Endodermal cell (in vitro differentiated cells): Measurements from ENCODE around the gene NTN4. TPM values are rescaled to one million over a fixed set of nuclear protein-coding genes. Genes with fewer than 3 reads are reported as not detected.
A peak's percentile ranks its signal among the peaks of the same experiment; 100 is the strongest.

Experiments
- DNase-seq: peaks from one replicate; pipeline ENCODE4 v3.0.0-alpha.2; 2017
- H3K27ac ChIP-seq: 2 replicates; pipeline ENCODE4 v1.5.1; 2013; ENCODE audit warnings: mild to moderate bottlenecking, low read depth, low read length, moderate library complexity
- H3K27me3 ChIP-seq: 2 replicates; pipeline ENCODE4 v1.6.1; 2013; ENCODE audit warnings: mild to moderate bottlenecking, low read length, moderate library complexity; ENCODE audit not compliant: insufficient read depth, control insufficient read depth, poor library complexity, severe bottlenecking
- H3K36me3 ChIP-seq: 2 replicates; pipeline ENCODE4 v1.7.0; 2013; ENCODE audit warnings: mild to moderate bottlenecking, low read length, moderate library complexity; ENCODE audit not compliant: control insufficient read depth, insufficient read depth
- H3K4me1 ChIP-seq: one replicate; pipeline ENCODE4 v1.7.0; 2013; ENCODE audit warnings: low read length; ENCODE audit not compliant: control insufficient read depth, insufficient read depth
- H3K4me3 ChIP-seq: 2 replicates; pipeline ENCODE4 v1.5.1; 2013; ENCODE audit warnings: mild to moderate bottlenecking, low read length, moderate library complexity
- H3K9ac ChIP-seq: 2 replicates; pipeline ENCODE4 v1.6.1; 2013; ENCODE audit warnings: mild to moderate bottlenecking, low read length, moderate library complexity; ENCODE audit not compliant: poor library complexity, severe bottlenecking; ENCODE audit errors: extremely low read depth
- H3K9me3 ChIP-seq: 2 replicates; pipeline ENCODE4 v1.6.1; 2013; ENCODE audit warnings: mild to moderate bottlenecking, low read length, moderate library complexity; ENCODE audit not compliant: control insufficient read depth
- H3K27ac Mint-ChIP-seq: 2 replicates; pipeline ENCODE4 v1.8.0; 2020; ENCODE audit warnings: mixed read lengths
- H3K27me3 Mint-ChIP-seq: 2 replicates; pipeline ENCODE4 v1.8.0; 2021; ENCODE audit warnings: mild to moderate bottlenecking, mixed read lengths; ENCODE audit not compliant: insufficient read depth
- H3K36me3 Mint-ChIP-seq: 2 replicates; pipeline ENCODE4 v1.8.0; 2020; ENCODE audit warnings: low read depth, mixed read lengths
- H3K4me1 Mint-ChIP-seq: 2 replicates; pipeline ENCODE4 v1.8.0; 2020; ENCODE audit warnings: mixed read lengths
- H3K4me3 Mint-ChIP-seq: 2 replicates; pipeline ENCODE4 v1.8.0; 2020; ENCODE audit warnings: mild to moderate bottlenecking, moderate library complexity, mixed read lengths
- H3K9me3 Mint-ChIP-seq: 2 replicates; pipeline ENCODE4 v1.8.0; 2020; ENCODE audit warnings: mild to moderate bottlenecking, mixed read lengths
- whole genome bisulfite sequencing, 2 experiments: methylation state at CpG; one replicate each; pipeline versions ENCODE4 v1.1.5 to v1.1.7; 2013; ENCODE audit warnings: missing lambda C conversion rate in 2 of 2, mixed read lengths in 1 of 2; ENCODE audit not compliant: insufficient coverage in 1 of 2, insufficient read length in 1 of 2; 5-methylcytosine and 5-hydroxymethylcytosine counted together
- total RNA-seq, 2 donors: library from RNA; stranded (reverse); fragmentation: NEBNext Ultra II Directional in 1 of 2; extraction: Animal tissue kit (Norgen Biotek cat#: 25700) in 1 of 2; gene quantifications; 2 replicates in 1 of 2; 3 replicates in 1 of 2; pipeline ENCODE4 v1.2.1, GENCODE V29; 2021
- TF ChIP-seq, protein P1 (sequence below): fragments of 200-600 bp; sonication (generic); conservative IDR thresholded peaks from 2 replicates; pipeline ENCODE4 v1.5.0; 2021; ENCODE audit warnings: antibody characterized with exemption, mild to moderate bottlenecking

Gene NTN4
- total RNA-seq, 2 donors from 2014 or later: 57.4 to 58.2 TPM

DNA sequence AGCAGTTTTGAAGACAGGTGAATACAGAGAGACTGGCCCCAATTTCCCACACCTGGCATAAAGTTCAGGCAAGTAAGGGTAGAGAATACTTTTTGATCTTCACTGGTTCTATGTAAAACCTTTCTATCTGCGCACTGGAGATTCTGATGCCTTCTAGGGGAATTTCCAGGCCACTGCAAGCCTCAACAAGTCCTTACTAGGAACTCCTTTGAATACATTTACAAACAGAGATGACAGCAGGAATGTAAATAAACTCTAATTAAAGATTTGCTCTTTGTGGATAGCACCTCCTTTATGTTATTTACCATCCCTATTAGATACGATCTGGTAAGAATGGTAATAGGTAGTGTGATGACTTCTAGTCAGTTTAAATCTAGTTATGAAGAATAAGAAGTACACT is 69.2 kb downstream of the NTN4 start:
- DNase-seq: no peak
- H3K27ac ChIP-seq: no peak overlapping the region
- Mint-ChIP-seq H3K27ac (peak overlapping the region; percentile 59), H3K36me3 (peaks cover 64% of the 10 kb centered on the region), H3K4me1 (peaks cover 55% of the 10 kb centered on the region), H3K4me3 (no peak overlapping the region), H3K27me3 (no peaks in the 10 kb centered on the region), H3K9me3 (peaks cover 4% of the 10 kb centered on the region)
- H3K9ac ChIP-seq: no peak overlapping the region
- no peaks in the 10 kb centered on the region for H3K27me3 ChIP-seq
- TF ChIP-seq, protein P1, sequence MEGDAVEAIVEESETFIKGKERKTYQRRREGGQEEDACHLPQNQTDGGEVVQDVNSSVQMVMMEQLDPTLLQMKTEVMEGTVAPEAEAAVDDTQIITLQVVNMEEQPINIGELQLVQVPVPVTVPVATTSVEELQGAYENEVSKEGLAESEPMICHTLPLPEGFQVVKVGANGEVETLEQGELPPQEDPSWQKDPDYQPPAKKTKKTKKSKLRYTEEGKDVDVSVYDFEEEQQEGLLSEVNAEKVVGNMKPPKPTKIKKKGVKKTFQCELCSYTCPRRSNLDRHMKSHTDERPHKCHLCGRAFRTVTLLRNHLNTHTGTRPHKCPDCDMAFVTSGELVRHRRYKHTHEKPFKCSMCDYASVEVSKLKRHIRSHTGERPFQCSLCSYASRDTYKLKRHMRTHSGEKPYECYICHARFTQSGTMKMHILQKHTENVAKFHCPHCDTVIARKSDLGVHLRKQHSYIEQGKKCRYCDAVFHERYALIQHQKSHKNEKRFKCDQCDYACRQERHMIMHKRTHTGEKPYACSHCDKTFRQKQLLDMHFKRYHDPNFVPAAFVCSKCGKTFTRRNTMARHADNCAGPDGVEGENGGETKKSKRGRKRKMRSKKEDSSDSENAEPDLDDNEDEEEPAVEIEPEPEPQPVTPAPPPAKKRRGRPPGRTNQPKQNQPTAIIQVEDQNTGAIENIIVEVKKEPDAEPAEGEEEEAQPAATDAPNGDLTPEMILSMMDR: peak; percentile 69
- WGBS, 2 experiments: 83 to 89% methylated on average over 1 to 2 of the region's 2 CpGs
- H3K4me3 ChIP-seq: no peak overlapping the region
- peaks cover 4% of the 10 kb centered on the region for H3K9me3 ChIP-seq
- H3K36me3 ChIP-seq: peaks cover 87% of the 10 kb centered on the region
- peaks cover 12% of the 10 kb centered on the region for H3K4me1 ChIP-seq

DNA sequence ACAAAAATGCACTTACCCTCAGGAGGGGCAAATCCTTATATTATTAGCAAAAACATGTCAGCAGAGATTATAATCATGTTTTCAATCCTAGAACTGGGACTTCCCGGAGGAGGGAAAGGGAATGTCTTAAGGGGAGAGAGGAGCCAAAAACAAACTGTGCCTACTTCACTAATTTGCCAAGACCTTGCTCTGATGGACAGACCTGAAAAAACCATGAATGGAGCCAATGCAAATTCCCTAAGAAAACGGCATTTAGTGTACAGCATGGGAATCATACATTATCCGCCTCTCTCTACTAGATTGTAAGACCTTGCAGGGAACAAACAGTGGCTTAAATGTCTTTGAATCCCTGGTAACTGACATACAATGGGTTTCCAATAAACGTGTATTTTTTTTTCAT is 70.4 kb downstream of the NTN4 start:
- peaks cover 57% of the 10 kb centered on the region for H3K4me1 Mint-ChIP-seq
- H3K9me3 Mint-ChIP-seq: no peaks in the 10 kb centered on the region
- H3K4me3 Mint-ChIP-seq: no peak overlapping the region
- Histone ChIP-seq H3K4me1 (peaks cover 12% of the 10 kb centered on the region), H3K27ac (no peak overlapping the region), H3K36me3 (peaks cover 86% of the 10 kb centered on the region), H3K4me3 (no peak overlapping the region), H3K27me3 (no peaks in the 10 kb centered on the region), H3K9me3 (no peaks in the 10 kb centered on the region), H3K9ac (no peak overlapping the region)
- H3K27ac Mint-ChIP-seq: no peak overlapping the region
- 94 to 100% methylated on average over 3 to 4 of the region's 4 CpGs for WGBS, 2 experiments
- no peak for DNase-seq
- H3K36me3 Mint-ChIP-seq: peaks cover 63% of the 10 kb centered on the region
- TF ChIP-seq, protein P1: no peak
- H3K27me3 Mint-ChIP-seq: no peaks in the 10 kb centered on the region

DNA sequence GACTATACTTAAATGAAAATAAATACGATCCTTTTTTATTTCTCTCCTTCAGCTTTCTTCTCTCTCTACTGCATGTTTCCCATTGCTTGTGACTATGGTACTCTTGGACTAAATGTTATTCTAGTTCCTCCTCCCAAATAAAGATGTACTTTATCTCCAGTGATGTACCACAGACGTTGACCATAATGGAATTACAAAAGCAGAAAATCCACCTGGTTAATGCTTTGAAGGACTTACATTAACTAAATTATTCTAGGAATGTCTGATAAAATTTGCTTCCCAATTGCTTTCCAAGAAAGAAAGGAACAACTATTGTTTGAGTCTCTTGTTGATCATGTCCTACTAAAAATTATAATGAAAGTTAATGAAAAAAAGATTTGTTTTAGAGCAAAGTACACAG is 71.8 kb downstream of the NTN4 start:
- Mint-ChIP-seq H3K36me3 (peaks cover 62% of the 10 kb centered on the region), H3K27ac (no peak overlapping the region), H3K4me3 (no peak overlapping the region), H3K4me1 (peaks cover 56% of the 10 kb centered on the region), H3K27me3 (no peaks in the 10 kb centered on the region), H3K9me3 (no peaks in the 10 kb centered on the region)
- TF ChIP-seq, protein P1: no peak
- no peak overlapping the region for H3K27ac ChIP-seq
- peaks cover 12% of the 10 kb centered on the region for H3K4me1 ChIP-seq
- peaks cover 86% of the 10 kb centered on the region for H3K36me3 ChIP-seq
- WGBS, 2 experiments: 89 to 100% methylated on average over 1 to 2 of the region's 2 CpGs
- DNase-seq: no peak
- H3K4me3 ChIP-seq: no peak overlapping the region
- H3K9ac ChIP-seq: no peak overlapping the region
- H3K9me3 ChIP-seq: no peaks in the 10 kb centered on the region
- H3K27me3 ChIP-seq: no peaks in the 10 kb centered on the region
